Panc1 (cell line): ENCODE results near the gene MORN2. TPM values are rescaled to one million over a fixed set of nuclear protein-coding genes. Genes with fewer than 3 reads are reported as not detected.

Experiments used
- ATAC-seq: fragments of 200-7000 bp; cut with Tn5 transposase; 2 replicates; pipeline ENCODE4 v1.9.1; 2020; ENCODE audit warnings: mild to moderate bottlenecking, moderate library complexity
- BruUV-seq: library from RNA; stranded (reverse); fragments of 400-500 nt; replicated peaks from 2 replicates; lab custom pipeline; 2021; lab: Mats Ljungman, UMichigan
- CTCF ChIA-PET: fragments of 300-600 bp; sonication (Branson Sonifier 250); formaldehyde crosslinking; loops from one replicate; lab custom pipeline; 2022; ENCODE audit warnings: antibody characterized with exemption; lab: Charles Lee
- POLR2A ChIA-PET: fragments of 300-600 bp; sonication (Branson Sonifier 250); formaldehyde crosslinking; loops from one replicate; lab custom pipeline; 2022; ENCODE audit warnings: antibody characterized with exemption; lab: Charles Lee
- DNase-seq: peaks from one replicate; pipeline ENCODE4 v3.0.0-alpha.2; 2010; ENCODE audit warnings: low read depth, low spot score
- H3K27ac ChIP-seq: 2 replicates; pipeline ENCODE4 v1.5.1; 2011; ENCODE audit warnings: mild to moderate bottlenecking, low read length, inconsistent platforms
- H3K27me3 ChIP-seq: fragments of 200-500 bp; sonication (Bioruptor generic); 2 replicates; pipeline ENCODE4 v1.6.0; 2014; ENCODE audit warnings: low read length, inconsistent platforms; ENCODE audit not compliant: control insufficient read depth, insufficient read depth
- H3K36me3 ChIP-seq: fragments of 200-500 bp; sonication (Bioruptor generic); 2 replicates; pipeline ENCODE4 v1.5.1; 2014; ENCODE audit warnings: inconsistent platforms, mild to moderate bottlenecking, low read length, moderate library complexity; ENCODE audit not compliant: control insufficient read depth, insufficient read depth
- H3K4me1 ChIP-seq: 2 replicates; pipeline ENCODE4 v1.5.1; 2011; ENCODE audit warnings: inconsistent platforms, mild to moderate bottlenecking, low read length, moderate library complexity; ENCODE audit not compliant: control insufficient read depth, insufficient read depth
- H3K4me3 ChIP-seq, 2 experiments: 2 replicates each; pipeline ENCODE4 v1.5.1; 2011 to 2012; ENCODE audit warnings: low read depth in 2 of 2, low read length in 2 of 2, mild to moderate bottlenecking in 2 of 2, inconsistent platforms in 1 of 2, moderate library complexity in 1 of 2
- H3K9me3 ChIP-seq: fragments of 200-500 bp; sonication (Bioruptor generic); 2 replicates; pipeline ENCODE4 v1.5.1; 2014; ENCODE audit warnings: low read depth, mild to moderate bottlenecking, inconsistent platforms, low read length, moderate library complexity; ENCODE audit not compliant: control insufficient read depth, insufficient read depth
- POLR2AphosphoS5 ChIP-seq: IDR thresholded peaks from 2 replicates; pipeline ENCODE4 v1.6.1; 2012; ENCODE audit warnings: mild to moderate bottlenecking, low read depth, low read length, moderate library complexity
- SIN3A ChIP-seq: IDR thresholded peaks from 2 replicates; pipeline ENCODE4 v1.6.1; 2012; ENCODE audit warnings: low read depth, mild to moderate bottlenecking, low read length, moderate library complexity, borderline replicate concordance; ENCODE audit not compliant: insufficient read depth
- TCF7L2 ChIP-seq: IDR thresholded peaks from 2 replicates; pipeline ENCODE4 v1.6.1; 2011; ENCODE audit warnings: mild to moderate bottlenecking, low read depth, low read length, inconsistent platforms
- in situ Hi-C: cut with HindIII; loops from 2 replicates; pipeline ENCODE4 v1.10.0; 2016; ENCODE audit warnings: low sequenced_read_pairs, low pct_unique_long_range_greater_than_20kb
- intact Hi-C: fragments of 100-400 bp; cut with micrococcal nuclease; formaldehyde crosslinking; loops from one replicate; pipeline ENCODE4 v1.10.0; 2022; ENCODE audit not compliant: unreplicated experiment
- total RNA-seq: library from RNA; stranded (reverse); gene quantifications from one replicate; pipeline ENCODE4 v1.2.1, GENCODE V29; 2021; ENCODE audit not compliant: unreplicated experiment
- TF ChIP-seq, protein P1 (sequence below), 2 experiments: IDR thresholded peaks; 2 replicates each; pipeline ENCODE4 v1.6.1; 2011 to 2012; ENCODE audit warnings: low read depth in 2 of 2, control low read depth in 1 of 2, low read length in 1 of 2, mild to moderate bottlenecking in 1 of 2, moderate library complexity in 1 of 2; ENCODE audit not compliant: insufficient read depth in 1 of 2
- TF ChIP-seq, protein P2 (sequence below): fragments of 450-650 bp; IDR thresholded peaks from 2 replicates; pipeline ENCODE4 v1.5.1; 2017; ENCODE audit warnings: mild to moderate bottlenecking

The MORN2 gene
- total RNA-seq, 1 experiment from 2014 or later: 10.1 TPM

DNA sequence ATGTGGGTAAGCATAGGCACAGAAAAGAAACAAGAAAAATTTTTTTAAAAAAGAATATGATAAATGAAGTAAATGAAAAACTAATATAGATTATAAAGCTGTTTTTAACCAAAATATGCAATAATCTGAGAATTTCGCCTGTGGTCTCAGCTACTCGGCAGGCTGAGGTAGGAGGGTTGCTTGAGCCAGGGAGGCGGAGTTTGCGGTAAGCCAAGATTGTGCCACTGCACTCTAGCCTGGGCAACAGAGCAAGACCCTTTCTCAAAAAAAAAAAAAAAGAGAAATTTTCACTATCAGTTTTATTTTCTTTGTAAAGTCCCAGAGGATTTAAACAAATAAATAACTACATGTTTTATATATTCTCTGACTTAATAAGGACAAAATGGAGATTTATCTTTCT, 47.3 kb upstream of the MORN2 start:
- intact Hi-C loops (no loop called here), in situ Hi-C loops (no loop called here)
- no peak for DNase-seq
- Histone ChIP-seq H3K4me1 (no peaks in the 10 kb centered on the region), H3K27me3 (no peaks in the 10 kb centered on the region), H3K9me3 (no peaks in the 10 kb centered on the region), H3K36me3 (0 out of 2 replicates have a peak, but pooled peaks cover 2% of the 10 kb centered on the region), H3K27ac (no peak overlapping the region), H3K4me3 (no peak overlapping the region)
- ATAC-seq: no peak
- no peak for TF ChIP-seq SIN3A
- TF ChIP-seq, protein P1, sequence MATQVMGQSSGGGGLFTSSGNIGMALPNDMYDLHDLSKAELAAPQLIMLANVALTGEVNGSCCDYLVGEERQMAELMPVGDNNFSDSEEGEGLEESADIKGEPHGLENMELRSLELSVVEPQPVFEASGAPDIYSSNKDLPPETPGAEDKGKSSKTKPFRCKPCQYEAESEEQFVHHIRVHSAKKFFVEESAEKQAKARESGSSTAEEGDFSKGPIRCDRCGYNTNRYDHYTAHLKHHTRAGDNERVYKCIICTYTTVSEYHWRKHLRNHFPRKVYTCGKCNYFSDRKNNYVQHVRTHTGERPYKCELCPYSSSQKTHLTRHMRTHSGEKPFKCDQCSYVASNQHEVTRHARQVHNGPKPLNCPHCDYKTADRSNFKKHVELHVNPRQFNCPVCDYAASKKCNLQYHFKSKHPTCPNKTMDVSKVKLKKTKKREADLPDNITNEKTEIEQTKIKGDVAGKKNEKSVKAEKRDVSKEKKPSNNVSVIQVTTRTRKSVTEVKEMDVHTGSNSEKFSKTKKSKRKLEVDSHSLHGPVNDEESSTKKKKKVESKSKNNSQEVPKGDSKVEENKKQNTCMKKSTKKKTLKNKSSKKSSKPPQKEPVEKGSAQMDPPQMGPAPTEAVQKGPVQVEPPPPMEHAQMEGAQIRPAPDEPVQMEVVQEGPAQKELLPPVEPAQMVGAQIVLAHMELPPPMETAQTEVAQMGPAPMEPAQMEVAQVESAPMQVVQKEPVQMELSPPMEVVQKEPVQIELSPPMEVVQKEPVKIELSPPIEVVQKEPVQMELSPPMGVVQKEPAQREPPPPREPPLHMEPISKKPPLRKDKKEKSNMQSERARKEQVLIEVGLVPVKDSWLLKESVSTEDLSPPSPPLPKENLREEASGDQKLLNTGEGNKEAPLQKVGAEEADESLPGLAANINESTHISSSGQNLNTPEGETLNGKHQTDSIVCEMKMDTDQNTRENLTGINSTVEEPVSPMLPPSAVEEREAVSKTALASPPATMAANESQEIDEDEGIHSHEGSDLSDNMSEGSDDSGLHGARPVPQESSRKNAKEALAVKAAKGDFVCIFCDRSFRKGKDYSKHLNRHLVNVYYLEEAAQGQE (IDR thresholded peaks at IDR 0.05; ENCODE audit: insufficient read depth in 1 of 2, low read depth in 2 of 2, low read length in 1 of 2): no peak
- TF ChIP-seq, protein P2, sequence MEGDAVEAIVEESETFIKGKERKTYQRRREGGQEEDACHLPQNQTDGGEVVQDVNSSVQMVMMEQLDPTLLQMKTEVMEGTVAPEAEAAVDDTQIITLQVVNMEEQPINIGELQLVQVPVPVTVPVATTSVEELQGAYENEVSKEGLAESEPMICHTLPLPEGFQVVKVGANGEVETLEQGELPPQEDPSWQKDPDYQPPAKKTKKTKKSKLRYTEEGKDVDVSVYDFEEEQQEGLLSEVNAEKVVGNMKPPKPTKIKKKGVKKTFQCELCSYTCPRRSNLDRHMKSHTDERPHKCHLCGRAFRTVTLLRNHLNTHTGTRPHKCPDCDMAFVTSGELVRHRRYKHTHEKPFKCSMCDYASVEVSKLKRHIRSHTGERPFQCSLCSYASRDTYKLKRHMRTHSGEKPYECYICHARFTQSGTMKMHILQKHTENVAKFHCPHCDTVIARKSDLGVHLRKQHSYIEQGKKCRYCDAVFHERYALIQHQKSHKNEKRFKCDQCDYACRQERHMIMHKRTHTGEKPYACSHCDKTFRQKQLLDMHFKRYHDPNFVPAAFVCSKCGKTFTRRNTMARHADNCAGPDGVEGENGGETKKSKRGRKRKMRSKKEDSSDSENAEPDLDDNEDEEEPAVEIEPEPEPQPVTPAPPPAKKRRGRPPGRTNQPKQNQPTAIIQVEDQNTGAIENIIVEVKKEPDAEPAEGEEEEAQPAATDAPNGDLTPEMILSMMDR: no peak
- POLR2A ChIA-PET: no interaction called here
- BruUV-seq: no TSS peak
- CTCF ChIA-PET: interaction anchor here (0.5 to 0.7 kb wide), 2 partner anchors 119 to 262 kb away, joined by 4 to 5 read pairs; no protein-coding TSS in a partner anchor

DNA sequence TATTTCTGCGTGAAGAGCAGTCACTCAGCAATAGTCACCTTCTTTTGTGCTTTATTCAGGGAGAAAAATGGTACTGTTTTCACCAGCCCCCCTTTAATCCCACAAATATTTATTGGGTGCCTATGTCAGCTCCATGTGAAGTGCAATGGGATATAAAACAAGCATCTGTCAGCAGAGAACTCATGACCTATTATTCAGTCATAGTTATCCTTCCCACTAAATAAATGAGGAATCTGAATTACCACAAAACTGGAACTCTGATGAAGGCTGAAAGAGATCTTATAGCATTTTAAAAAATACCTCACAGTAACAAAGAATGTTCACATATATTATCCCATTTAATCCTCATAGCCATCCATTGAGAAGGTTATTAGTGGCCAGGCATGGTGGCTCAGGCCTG, 45.8 kb upstream of the MORN2 start:
- no TSS peak for BruUV-seq
- in situ Hi-C loops (no loop called here), intact Hi-C loops (no loop called here)
- ChIA-PET POLR2A (no interaction called here), CTCF (no interaction called here)
- Histone ChIP-seq H3K27me3 (no peaks in the 10 kb centered on the region), H3K36me3 (0 out of 2 replicates have a peak, but pooled peaks cover 2% of the 10 kb centered on the region), H3K4me1 (no peaks in the 10 kb centered on the region), H3K4me3 (no peak overlapping the region), H3K27ac (no peak overlapping the region), H3K9me3 (no peaks in the 10 kb centered on the region)
- DNase-seq (no peak), ATAC-seq (no peak)
- TF ChIP-seq TCF7L2 (no peak), SIN3A (no peak), POLR2AphosphoS5 (no peak)
- TF ChIP-seq, protein P2: no peak
- TF ChIP-seq, protein P1 (IDR thresholded peaks at IDR 0.05; ENCODE audit: insufficient read depth in 1 of 2, low read depth in 2 of 2, low read length in 1 of 2): no peak
